ENCODE results near the gene GMCL2.

GRCh38 chr5:178196986-178197385 is 9.8 kb upstream of the GMCL2 start:
- TF ChIP-seq, protein P1, sequence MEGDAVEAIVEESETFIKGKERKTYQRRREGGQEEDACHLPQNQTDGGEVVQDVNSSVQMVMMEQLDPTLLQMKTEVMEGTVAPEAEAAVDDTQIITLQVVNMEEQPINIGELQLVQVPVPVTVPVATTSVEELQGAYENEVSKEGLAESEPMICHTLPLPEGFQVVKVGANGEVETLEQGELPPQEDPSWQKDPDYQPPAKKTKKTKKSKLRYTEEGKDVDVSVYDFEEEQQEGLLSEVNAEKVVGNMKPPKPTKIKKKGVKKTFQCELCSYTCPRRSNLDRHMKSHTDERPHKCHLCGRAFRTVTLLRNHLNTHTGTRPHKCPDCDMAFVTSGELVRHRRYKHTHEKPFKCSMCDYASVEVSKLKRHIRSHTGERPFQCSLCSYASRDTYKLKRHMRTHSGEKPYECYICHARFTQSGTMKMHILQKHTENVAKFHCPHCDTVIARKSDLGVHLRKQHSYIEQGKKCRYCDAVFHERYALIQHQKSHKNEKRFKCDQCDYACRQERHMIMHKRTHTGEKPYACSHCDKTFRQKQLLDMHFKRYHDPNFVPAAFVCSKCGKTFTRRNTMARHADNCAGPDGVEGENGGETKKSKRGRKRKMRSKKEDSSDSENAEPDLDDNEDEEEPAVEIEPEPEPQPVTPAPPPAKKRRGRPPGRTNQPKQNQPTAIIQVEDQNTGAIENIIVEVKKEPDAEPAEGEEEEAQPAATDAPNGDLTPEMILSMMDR (IDR thresholded peaks at IDR 0.05; ENCODE audit: low read depth, low read length): peak; percentile 73
- no peak for TF ChIP-seq MYC (IDR thresholded peaks at IDR 0.05; ENCODE audit: low read depth, low read length)
- TF ChIP-seq POLR2A (IDR thresholded peaks at IDR 0.05; ENCODE audit: extremely low read depth, insufficient read length): no peak
- TF ChIP-seq MAX (IDR thresholded peaks at IDR 0.05; ENCODE audit: low read depth, low read length): no peak
